HEK293 (cell line): ENCODE measurements around the gene MRO.

Source experiments
- INSM2 ChIP-seq: fragments of 450-650 bp; formaldehyde crosslinking; IDR thresholded peaks from 2 replicates; pipeline ENCODE4 v1.5.1; 2016; ENCODE audit warnings: missing biosample characterization, missing genetic modification characterization
- OVOL3 ChIP-seq: fragments of 450-650 bp; formaldehyde crosslinking; IDR thresholded peaks from 2 replicates; pipeline ENCODE4 v1.5.1; 2016; ENCODE audit warnings: missing biosample characterization, missing genetic modification characterization
- PRDM10 ChIP-seq: fragments of 450-650 bp; formaldehyde crosslinking; IDR thresholded peaks from 2 replicates; pipeline ENCODE4 v1.5.1; 2016; ENCODE audit warnings: missing biosample characterization, missing genetic modification characterization
- REPIN1 ChIP-seq: fragments of 450-650 bp; formaldehyde crosslinking; IDR thresholded peaks from 2 replicates; pipeline ENCODE4 v1.5.1; 2017; ENCODE audit warnings: missing biosample characterization, missing genetic modification characterization, low read depth
- SCRT1 ChIP-seq: fragments of 450-650 bp; formaldehyde crosslinking; IDR thresholded peaks from 2 replicates; pipeline ENCODE4 v1.5.1; 2016; ENCODE audit warnings: missing biosample characterization, missing genetic modification characterization, borderline replicate concordance
- SP7 ChIP-seq: fragments of 450-650 bp; formaldehyde crosslinking; IDR thresholded peaks from 2 replicates; pipeline ENCODE4 v1.5.1; 2016; ENCODE audit warnings: missing biosample characterization, missing genetic modification characterization
- ZBTB6 ChIP-seq: fragments of 450-650 bp; formaldehyde crosslinking; IDR thresholded peaks from 2 replicates; pipeline ENCODE4 v1.5.1; 2017; ENCODE audit warnings: missing biosample characterization, missing genetic modification characterization
- ZFP3 ChIP-seq: fragments of 450-650 bp; formaldehyde crosslinking; IDR thresholded peaks from 2 replicates; pipeline ENCODE4 v1.5.1; 2016; ENCODE audit warnings: low read depth, missing biosample characterization, missing genetic modification characterization
- ZIC2 ChIP-seq: fragments of 450-650 bp; formaldehyde crosslinking; IDR thresholded peaks from 2 replicates; pipeline ENCODE4 v1.5.1; 2016; ENCODE audit warnings: missing biosample characterization, missing genetic modification characterization
- ZNF140 ChIP-seq: fragments of 450-650 bp; formaldehyde crosslinking; IDR thresholded peaks from 2 replicates; pipeline ENCODE4 v1.5.1; 2016; ENCODE audit warnings: missing biosample characterization, missing genetic modification characterization
- ZNF148 ChIP-seq: fragments of 450-650 bp; formaldehyde crosslinking; IDR thresholded peaks from 2 replicates; pipeline ENCODE4 v1.5.0; 2017; ENCODE audit warnings: missing biosample characterization, missing genetic modification characterization, borderline replicate concordance
- ZNF169 ChIP-seq: fragments of 450-650 bp; formaldehyde crosslinking; IDR thresholded peaks from 2 replicates; pipeline ENCODE4 v1.5.1; 2016; ENCODE audit warnings: missing biosample characterization, missing genetic modification characterization
- ZNF174 ChIP-seq: fragments of 450-650 bp; formaldehyde crosslinking; IDR thresholded peaks from 2 replicates; pipeline ENCODE4 v1.5.0; 2017; ENCODE audit warnings: missing biosample characterization, mild to moderate bottlenecking, missing genetic modification characterization
- ZNF202 ChIP-seq: fragments of 450-650 bp; formaldehyde crosslinking; IDR thresholded peaks from 2 replicates; pipeline ENCODE4 v1.5.1; 2016; ENCODE audit warnings: missing biosample characterization, missing genetic modification characterization, borderline replicate concordance
- ZNF211 ChIP-seq: fragments of 450-650 bp; formaldehyde crosslinking; IDR thresholded peaks from 2 replicates; pipeline ENCODE4 v1.5.1; 2016; ENCODE audit warnings: low read depth, missing biosample characterization, missing genetic modification characterization
- ZNF214 ChIP-seq: fragments of 450-650 bp; formaldehyde crosslinking; IDR thresholded peaks from 2 replicates; pipeline ENCODE4 v1.5.1; 2017; ENCODE audit warnings: missing biosample characterization, mild to moderate bottlenecking, missing genetic modification characterization, borderline replicate concordance
- ZNF223 ChIP-seq: fragments of 450-650 bp; formaldehyde crosslinking; IDR thresholded peaks from 2 replicates; pipeline ENCODE4 v1.5.1; 2016; ENCODE audit warnings: missing biosample characterization, missing genetic modification characterization
- ZNF24 ChIP-seq: fragments of 450-650 bp; formaldehyde crosslinking; IDR thresholded peaks from 2 replicates; pipeline ENCODE4 v1.5.1; 2016; ENCODE audit warnings: missing biosample characterization, missing genetic modification characterization
- ZNF311 ChIP-seq: fragments of 450-650 bp; formaldehyde crosslinking; IDR thresholded peaks from 2 replicates; pipeline ENCODE4 v1.5.1; 2017; ENCODE audit warnings: missing biosample characterization, missing genetic modification characterization, borderline replicate concordance
- ZNF544 ChIP-seq: fragments of 450-650 bp; formaldehyde crosslinking; IDR thresholded peaks from 2 replicates; pipeline ENCODE4 v1.5.0; 2017; ENCODE audit warnings: missing biosample characterization, missing genetic modification characterization
- ZNF549 ChIP-seq: fragments of 450-650 bp; IDR thresholded peaks from 2 replicates; pipeline ENCODE4 v1.5.1; 2018; ENCODE audit warnings: missing biosample characterization, missing genetic modification characterization, mild to moderate bottlenecking, inconsistent platforms, moderate library complexity
- ZNF629 ChIP-seq: fragments of 450-650 bp; formaldehyde crosslinking; IDR thresholded peaks from 2 replicates; pipeline ENCODE4 v1.5.1; 2017; ENCODE audit warnings: missing biosample characterization, missing genetic modification characterization
- ZNF658 ChIP-seq: fragments of 450-650 bp; formaldehyde crosslinking; IDR thresholded peaks from 2 replicates; pipeline ENCODE4; 2016; ENCODE audit warnings: missing biosample characterization, missing genetic modification characterization
- ZNF776 ChIP-seq: fragments of 450-650 bp; formaldehyde crosslinking; IDR thresholded peaks from 2 replicates; pipeline ENCODE4 v1.5.0; 2017; ENCODE audit warnings: missing biosample characterization, missing genetic modification characterization, borderline replicate concordance
- ZXDB ChIP-seq: fragments of 450-650 bp; formaldehyde crosslinking; IDR thresholded peaks from 2 replicates; pipeline ENCODE4 v1.5.1; 2016; ENCODE audit warnings: missing biosample characterization, missing genetic modification characterization
- TF ChIP-seq, protein P1 (sequence below): fragments of 450-650 bp; formaldehyde crosslinking; IDR thresholded peaks from 2 replicates; pipeline ENCODE4 v1.5.1; 2016; ENCODE audit warnings: missing biosample characterization, missing genetic modification characterization, borderline replicate concordance
- TF ChIP-seq, protein P2 (sequence below): fragments of 450-650 bp; formaldehyde crosslinking; IDR thresholded peaks from 2 replicates; pipeline ENCODE4 v1.5.1; 2016; ENCODE audit warnings: missing biosample characterization, missing genetic modification characterization

MRO gene

DNA sequence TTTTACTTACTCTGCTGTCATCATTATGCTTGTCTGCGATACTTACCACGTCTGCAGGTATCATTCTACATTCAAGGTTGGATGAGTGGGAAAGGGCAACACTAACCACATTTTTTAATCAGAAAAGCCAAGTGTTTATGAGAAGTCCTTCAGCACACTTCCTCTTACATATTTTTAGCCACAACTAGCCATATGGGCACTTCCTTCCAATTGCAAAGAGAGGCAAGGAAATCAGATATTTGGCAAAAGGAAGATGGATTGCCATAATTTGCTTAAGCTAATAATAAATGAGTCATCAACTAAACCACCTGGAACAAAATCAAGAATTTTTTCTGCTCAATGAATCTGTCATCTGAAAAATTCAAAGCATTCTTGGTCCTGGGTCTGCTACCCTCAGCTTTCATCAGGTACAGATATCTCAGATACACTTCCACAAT lies 16.7 kb upstream of the MRO start (continued):
- TF ChIP-seq, protein P1, sequence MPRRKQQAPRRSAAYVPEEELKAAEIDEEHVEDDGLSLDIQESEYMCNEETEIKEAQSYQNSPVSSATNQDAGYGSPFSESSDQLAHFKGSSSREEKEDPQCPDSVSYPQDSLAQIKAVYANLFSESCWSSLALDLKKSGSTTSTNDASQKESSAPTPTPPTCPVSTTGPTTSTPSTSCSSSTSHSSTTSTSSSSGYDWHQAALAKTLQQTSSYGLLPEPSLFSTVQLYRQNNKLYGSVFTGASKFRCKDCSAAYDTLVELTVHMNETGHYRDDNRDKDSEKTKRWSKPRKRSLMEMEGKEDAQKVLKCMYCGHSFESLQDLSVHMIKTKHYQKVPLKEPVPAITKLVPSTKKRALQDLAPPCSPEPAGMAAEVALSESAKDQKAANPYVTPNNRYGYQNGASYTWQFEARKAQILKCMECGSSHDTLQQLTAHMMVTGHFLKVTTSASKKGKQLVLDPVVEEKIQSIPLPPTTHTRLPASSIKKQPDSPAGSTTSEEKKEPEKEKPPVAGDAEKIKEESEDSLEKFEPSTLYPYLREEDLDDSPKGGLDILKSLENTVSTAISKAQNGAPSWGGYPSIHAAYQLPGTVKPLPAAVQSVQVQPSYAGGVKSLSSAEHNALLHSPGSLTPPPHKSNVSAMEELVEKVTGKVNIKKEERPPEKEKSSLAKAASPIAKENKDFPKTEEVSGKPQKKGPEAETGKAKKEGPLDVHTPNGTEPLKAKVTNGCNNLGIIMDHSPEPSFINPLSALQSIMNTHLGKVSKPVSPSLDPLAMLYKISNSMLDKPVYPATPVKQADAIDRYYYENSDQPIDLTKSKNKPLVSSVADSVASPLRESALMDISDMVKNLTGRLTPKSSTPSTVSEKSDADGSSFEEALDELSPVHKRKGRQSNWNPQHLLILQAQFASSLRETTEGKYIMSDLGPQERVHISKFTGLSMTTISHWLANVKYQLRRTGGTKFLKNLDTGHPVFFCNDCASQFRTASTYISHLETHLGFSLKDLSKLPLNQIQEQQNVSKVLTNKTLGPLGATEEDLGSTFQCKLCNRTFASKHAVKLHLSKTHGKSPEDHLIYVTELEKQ, result peak; percentile 65; the same call in 1 of the 2 replicates
- TF ChIP-seq ZNF658 (tag by site-specific recombination), result no peak
- TF ChIP-seq ZNF202, result no peak
- no peak for TF ChIP-seq ZNF776 (tag by site-specific recombination)
- TF ChIP-seq ZNF311, result no peak
- TF ChIP-seq ZIC2 (tag by site-specific recombination), result no peak
- TF ChIP-seq ZNF174 (tag by site-specific recombination), result no peak
- no peak for TF ChIP-seq ZNF24 (tag by site-specific recombination)
- TF ChIP-seq ZNF148 (tag by site-specific recombination), result no peak
- TF ChIP-seq ZNF549 (tag by site-specific recombination), result no peak
- TF ChIP-seq ZNF214, result no peak
- TF ChIP-seq ZNF544, result no peak
- no peak for TF ChIP-seq ZFP3 (tag by site-specific recombination)
- TF ChIP-seq REPIN1, result no peak
- no peak for TF ChIP-seq ZNF211 (tag by site-specific recombination)
- TF ChIP-seq SCRT1, result no peak
- peak; percentile 77 for TF ChIP-seq INSM2 (tag by site-specific recombination)
- TF ChIP-seq OVOL3 (tag by site-specific recombination), result no peak
- no peak for TF ChIP-seq ZNF169 (tag by site-specific recombination)
- TF ChIP-seq ZBTB6 (tag by site-specific recombination), result no peak
- peak; percentile 66; the same call in 1 of the 2 replicates for TF ChIP-seq ZNF629 (tag by site-specific recombination)
- TF ChIP-seq ZNF223, result no peak
- TF ChIP-seq, protein P2, sequence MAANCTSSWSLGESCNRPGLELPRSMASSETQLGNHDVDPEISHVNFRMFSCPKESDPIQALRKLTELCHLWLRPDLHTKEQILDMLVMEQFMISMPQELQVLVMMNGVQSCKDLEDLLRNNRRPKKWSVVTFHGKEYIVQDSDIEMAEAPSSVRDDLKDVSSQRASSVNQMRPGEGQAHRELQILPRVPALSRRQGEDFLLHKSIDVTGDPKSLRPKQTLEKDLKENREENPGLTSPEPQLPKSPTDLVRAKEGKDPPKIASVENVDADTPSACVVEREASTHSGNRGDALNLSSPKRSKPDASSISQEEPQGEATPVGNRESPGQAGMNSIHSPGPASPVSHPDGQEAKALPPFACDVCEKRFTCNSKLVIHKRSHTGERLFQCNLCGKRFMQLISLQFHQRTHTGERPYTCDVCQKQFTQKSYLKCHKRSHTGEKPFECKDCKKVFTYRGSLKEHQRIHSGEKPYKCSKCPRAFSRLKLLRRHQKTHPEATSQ (tag by site-specific recombination), result no peak
- no peak for TF ChIP-seq ZNF140
- peak; percentile 67; the same call in 1 of the 2 replicates for TF ChIP-seq SP7 (tag by site-specific recombination)
- 0 out of 2 replicates have a peak, but pooled peaks have one; percentile 39 for TF ChIP-seq ZXDB
- peak; percentile 56; the same call in 1 of the 2 replicates for TF ChIP-seq PRDM10 (tag by site-specific recombination)
